Endothelial cell of umbilical vein (primary cell): Measurements from ENCODE around the gene PPM1G. TPM values are rescaled to one million over a fixed set of nuclear protein-coding genes. Genes with fewer than 3 reads are reported as not detected.

Experiments
- BruUV-seq: library from RNA; stranded (reverse); fragments of 400-500 nt; replicated peaks from 2 replicates; lab custom pipeline; 2021; lab: Mats Ljungman, UMichigan
- CTCF ChIA-PET: fragments of 300-600, 350-600 bp; sonication (Branson Sonifier 250); formaldehyde crosslinking; loops from one replicate; lab custom pipeline; 2021; ENCODE audit warnings: antibody characterized with exemption, inconsistent platforms; lab: Charles Lee
- POLR2A ChIA-PET: fragments of 300-600, 350-600 bp; sonication (Branson Sonifier 250); formaldehyde crosslinking; loops from one replicate; lab custom pipeline; 2021; ENCODE audit warnings: antibody characterized with exemption, inconsistent platforms; lab: Charles Lee
- DNase-seq: peaks from one replicate; pipeline ENCODE4 v3.0.0-alpha.2; 2011; ENCODE audit warnings: low read depth, low spot score
- FAIRE-seq: peaks from 2 replicates; lab custom pipeline; 2011; peaks lifted over from hg19 to GRCh38; lab: Jason Lieb, UNC
- H2AFZ ChIP-seq: 2 replicates; pipeline ENCODE4 v1.6.0; 2012; ENCODE audit warnings: low read depth, low read length, control low read depth, inconsistent platforms
- H3K27ac ChIP-seq: 2 replicates; pipeline ENCODE4 v1.5.1; 2011; ENCODE audit warnings: low read depth, mild to moderate bottlenecking, control low read depth, low read length, moderate library complexity; ENCODE audit not compliant: insufficient read depth
- H3K27me3 ChIP-seq, 2 experiments: 2 replicates each; pipeline versions ENCODE4 v1.6.0 to v1.6.1; 2011; ENCODE audit warnings: low read length in 2 of 2, mixed read lengths in 1 of 2; ENCODE audit not compliant: control insufficient read depth in 2 of 2, insufficient read depth in 2 of 2
- H3K36me3 ChIP-seq, 2 experiments: 2 replicates in 1 of 2; 3 replicates in 1 of 2; pipeline ENCODE4 v1.5.1; 2011; ENCODE audit warnings: low read length in 2 of 2, mild to moderate bottlenecking in 1 of 2, moderate library complexity in 1 of 2; ENCODE audit not compliant: control insufficient read depth in 2 of 2, insufficient read depth in 2 of 2; ENCODE audit errors: extremely low read depth in 1 of 2
- H3K4me1 ChIP-seq: 3 replicates; pipeline ENCODE4 v1.5.1; 2011; ENCODE audit warnings: mild to moderate bottlenecking, low read length; ENCODE audit not compliant: control insufficient read depth, insufficient read depth; ENCODE audit errors: extremely low read depth
- H3K4me2 ChIP-seq: 2 replicates; pipeline ENCODE4 v1.6.1; 2011; ENCODE audit warnings: low read length, control low read depth, mixed read lengths; ENCODE audit not compliant: insufficient read depth
- H3K4me3 ChIP-seq, 3 experiments: fragments of 200-600 bp in 1 of 3; sonication (generic), shearing (Covaris generic) in 1 of 3; replicated peaks in 1 of 3; 2 replicates each; pipeline ENCODE4 v1.5.1; 2011 to 2016; ENCODE audit warnings: control low read depth in 3 of 3, low read length in 3 of 3, mild to moderate bottlenecking in 2 of 3, inconsistent platforms in 1 of 3, low read depth in 1 of 3, moderate library complexity in 1 of 3; ENCODE audit not compliant: insufficient read depth in 1 of 3
- H3K79me2 ChIP-seq: 2 replicates; pipeline ENCODE4 v1.6.0; 2012; ENCODE audit warnings: low read length, inconsistent platforms; ENCODE audit not compliant: control insufficient read depth, insufficient read depth
- H3K9ac ChIP-seq: replicated peaks from 2 replicates; pipeline ENCODE3; 2011; ENCODE audit warnings: low read length, control low read depth; ENCODE audit not compliant: insufficient read depth; ENCODE audit errors: extremely low read depth
- H3K9me1 ChIP-seq: replicated peaks from 3 replicates; pipeline ENCODE4 v1.6.0; 2011; ENCODE audit warnings: mild to moderate bottlenecking, low read length; ENCODE audit not compliant: control insufficient read depth, insufficient read depth; ENCODE audit errors: extremely low read depth
- H3K9me3 ChIP-seq: replicated peaks from 2 replicates; pipeline ENCODE4 v1.5.1; 2012; ENCODE audit warnings: low read length, inconsistent platforms; ENCODE audit not compliant: control insufficient read depth, insufficient read depth
- H4K20me1 ChIP-seq: replicated peaks from 2 replicates; pipeline ENCODE3; 2011; ENCODE audit warnings: mild to moderate bottlenecking, low read length; ENCODE audit not compliant: control insufficient read depth, insufficient read depth; ENCODE audit errors: extremely low read depth
- CTCF ChIP-seq, 2 donors: IDR thresholded peaks; 1 replicate in 1 of 2; 2 replicates in 1 of 2; pipeline ENCODE4 v1.5.1; 2011; ENCODE audit warnings: low read length in 2 of 2, mild to moderate bottlenecking in 2 of 2, moderate library complexity in 2 of 2, control low read depth in 1 of 2, inconsistent platforms in 1 of 2, low read depth in 1 of 2; ENCODE audit not compliant: insufficient read depth in 1 of 2; ENCODE audit errors: extremely low read depth in 1 of 2
- GATA2 ChIP-seq: IDR thresholded peaks from 2 replicates; pipeline ENCODE4 v1.7.0; 2011; ENCODE audit warnings: low read depth, mild to moderate bottlenecking, moderate library complexity, mixed read lengths, low read length; ENCODE audit not compliant: insufficient read length, insufficient read depth
- JUN ChIP-seq: IDR thresholded peaks from 2 replicates; pipeline ENCODE4 v1.6.1; 2011; ENCODE audit warnings: borderline replicate concordance, low read depth; ENCODE audit not compliant: insufficient read length, insufficient read depth
- MYC ChIP-seq: IDR thresholded peaks from one replicate; pipeline ENCODE4 v1.6.1; 2011; ENCODE audit warnings: mild to moderate bottlenecking, low read depth, low read length
- POLR2AphosphoS5 ChIP-seq: IDR thresholded peaks from 2 replicates; pipeline ENCODE4 v1.6.1; 2012; ENCODE audit warnings: low read depth, mild to moderate bottlenecking, control low read depth, low read length, moderate library complexity; ENCODE audit not compliant: insufficient read depth
- dilution Hi-C: fragments of 300-500 bp; cut with MboI; formaldehyde crosslinking; loops from one replicate; pipeline ENCODE4 v1.15.0; 2019; ENCODE audit warnings: low sequenced_read_pairs; ENCODE audit not compliant: extremely low pct_ligation_motif_present
- intact Hi-C: fragments of 100-400 bp; cut with micrococcal nuclease; formaldehyde crosslinking; loops from one replicate; pipeline ENCODE4 v1.10.0; 2022
- polyA plus RNA-seq, 4 experiments: library from polyadenylated mRNA; depleted of rRNA in 3 of 4; stranded (reverse) in 3 of 4; unstranded in 1 of 4; fragments of >200 nt; gene quantifications; 2 replicates each; pipeline versions ENCODE4 v1.2.1 to v1.2.3, GENCODE V29; 2011 to 2012; ENCODE audit warnings: missing spikeins in 1 of 4
- total RNA-seq: library from RNA; stranded (reverse); gene quantifications from 2 replicates; pipeline ENCODE4 v1.2.3, GENCODE V29; 2021

Gene PPM1G
- total and polyA plus RNA-seq, 2 donors (not counting 3 experiments of a cell fraction or from before 2014, with no cell fraction given): 48.1 to 135 TPM

- Histone ChIP-seq H3K27me3 (no peaks in the 10 kb centered on the region), H2AFZ (no peak within 1 kb of the TSS), H3K4me3 (no peak within 1 kb of the TSS), H3K27ac (no peak within 1 kb of the TSS), H3K79me2 (no peaks in the 10 kb centered on the region), H3K9ac (no peak within 1 kb of the TSS), H3K4me1 (no peaks in the 10 kb centered on the region), H3K4me2 (no peak within 1 kb of the TSS), H3K9me3 (no peaks in the 10 kb centered on the region), H3K9me1 (no peaks in the 10 kb centered on the region), H3K36me3 (peaks cover 13 to 45% of the 10 kb centered on the region in 2 experiments), H4K20me1 (no peaks in the 10 kb centered on the region)
- POLR2A ChIA-PET: no interaction called here
- no TSS peak for BruUV-seq
- DNase-seq (no peak), FAIRE-seq (no peak)
- CTCF ChIA-PET: interaction anchor here (1.6 kb wide), 1 partner anchor 13 kb away, joined by 5 read pairs; no protein-coding TSS in a partner anchor
- TF ChIP-seq JUN (no peak), GATA2 (no peak), POLR2AphosphoS5 (no peak), MYC (no peak), CTCF (IDR thresholded peaks at IDR 0.05; ENCODE audit: extremely low read depth in 1 of 2, insufficient read depth in 1 of 2, low read depth in 1 of 2, low read length in 2 of 2) (no peak)
- dilution Hi-C loops (no loop called here), intact Hi-C loops (loop anchor here (1.0 kb wide), 1 partner anchor 13 kb away; no protein-coding TSS in a partner anchor)
Measured at GRCh38 chr2:27441958-27442919, 32.8 kb upstream of the PPM1G start, which contains the start of gene KRTCAP3. TSS of gene KRTCAP3 (plus strand) at chr2:27442381. CDS start at chr2:27442413, 32 bp downstream.
